Measurements from ENCODE around the gene RAPGEF4. TPM values are rescaled to one million over a fixed set of nuclear protein-coding genes. Genes with fewer than 3 reads are reported as not detected.
"Not testable (repeated sequence)": the region's sequence is repeated elsewhere in the genome, so short reads cannot be mapped to it uniquely, and the experiment has no call there.

The RAPGEF4 gene
- total RNA-seq, 2 experiments from 2014 or later: 0.85 to 1.3 TPM

DNA sequence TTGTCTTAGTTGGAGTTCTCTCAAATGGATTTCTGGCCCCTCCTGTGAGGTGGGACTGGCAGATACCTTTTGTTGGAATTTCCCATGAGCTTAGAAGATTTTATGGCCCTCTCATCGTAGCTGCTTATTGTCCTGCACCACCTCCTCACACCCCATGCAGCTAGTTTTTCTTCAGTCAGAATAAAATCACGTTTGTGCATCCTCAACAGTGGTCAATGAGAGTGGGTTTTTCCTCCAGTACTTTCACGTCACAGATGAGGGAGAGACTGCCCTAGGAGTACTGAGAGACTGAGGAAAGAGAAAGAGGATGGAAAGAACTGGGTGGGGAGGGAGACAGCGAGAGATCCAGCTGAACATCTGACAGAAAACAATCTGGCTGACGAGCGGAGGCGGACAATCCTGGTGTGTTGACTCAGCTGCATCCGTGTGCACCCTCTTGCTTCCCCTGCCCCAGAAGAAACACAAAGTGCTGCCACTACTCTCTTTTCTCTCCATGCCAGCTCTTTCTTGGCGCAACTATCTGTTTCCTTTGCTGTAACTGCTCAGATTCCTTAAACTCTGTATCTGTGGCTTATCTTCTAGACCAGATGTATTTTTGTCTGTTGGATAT is 7.4 kb downstream of the RAPGEF4 start:
- Mint-ChIP-seq H3K4me1 (ENCODE audit: low read depth) (no peaks in the 10 kb centered on the region), H3K9me3 (peaks cover 9% of the 10 kb centered on the region), H3K27me3 (peaks cover 12% of the 10 kb centered on the region), H3K27ac (no peak overlapping the region), H3K36me3 (ENCODE audit: low read depth) (no peaks in the 10 kb centered on the region), H3K4me3 (no peak overlapping the region)
- POLR2A ChIA-PET: no interaction called here
- DNase-seq (no peak), ATAC-seq (no peak)
- no peak for TF ChIP-seq CTCF (IDR thresholded peaks at IDR 0.05)
- intact Hi-C loops (cut with micrococcal nuclease): no loop called here
- CTCF ChIA-PET: no interaction called here

DNA sequence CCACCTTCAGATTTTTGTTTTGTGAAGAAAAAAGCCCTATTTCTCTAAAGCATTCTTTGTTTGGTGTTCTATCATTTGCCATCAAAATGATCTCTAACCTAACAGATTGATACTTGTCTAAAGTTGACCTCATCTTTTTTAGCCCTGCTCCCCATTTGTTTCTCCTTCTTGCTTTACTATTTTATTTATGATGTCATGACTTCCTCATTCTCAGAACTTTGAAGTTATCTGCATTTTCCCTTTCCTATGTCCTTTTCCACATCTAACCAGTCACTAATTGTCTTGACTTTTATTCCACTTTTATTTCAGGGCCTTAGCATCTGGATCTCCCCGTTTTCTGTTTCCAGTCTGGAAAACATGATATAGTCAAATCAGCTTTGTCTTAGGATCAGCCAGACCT is 8.3 kb downstream of the RAPGEF4 start:
- ChIA-PET CTCF (no interaction called here), POLR2A (no interaction called here)
- intact Hi-C loops (cut with micrococcal nuclease): no loop called here
- Mint-ChIP-seq H3K27ac (no peak overlapping the region), H3K9me3 (peaks cover 9% of the 10 kb centered on the region), H3K36me3 (ENCODE audit: low read depth) (no peaks in the 10 kb centered on the region), H3K4me3 (no peak overlapping the region), H3K27me3 (peaks cover 6% of the 10 kb centered on the region), H3K4me1 (ENCODE audit: low read depth) (no peaks in the 10 kb centered on the region)
- ATAC-seq: no peak
- DNase-seq: no peak
- TF ChIP-seq CTCF (IDR thresholded peaks at IDR 0.05): no peak

GRCh38 chr2:172745636-172746035 is 10.0 kb downstream of the RAPGEF4 start:
- intact Hi-C loops (cut with micrococcal nuclease): no loop called here
- Mint-ChIP-seq H3K36me3 (ENCODE audit: low read depth) (no peaks in the 10 kb centered on the region), H3K4me1 (ENCODE audit: low read depth) (no peaks in the 10 kb centered on the region), H3K4me3 (no peak overlapping the region), H3K9me3 (peaks cover 9% of the 10 kb centered on the region), H3K27ac (no peak overlapping the region), H3K27me3 (peaks cover 6% of the 10 kb centered on the region)
- DNase-seq (no peak), ATAC-seq (no peak)
- POLR2A ChIA-PET: no interaction called here
- no peak for TF ChIP-seq CTCF (IDR thresholded peaks at IDR 0.05)
- CTCF ChIA-PET: no interaction called here

GRCh38 chr2:172748543-172748942 is 12.9 kb downstream of the RAPGEF4 start:
- DNase-seq, POLR2A ChIA-PET, CTCF ChIA-PET: not testable (repeated sequence)

DNA sequence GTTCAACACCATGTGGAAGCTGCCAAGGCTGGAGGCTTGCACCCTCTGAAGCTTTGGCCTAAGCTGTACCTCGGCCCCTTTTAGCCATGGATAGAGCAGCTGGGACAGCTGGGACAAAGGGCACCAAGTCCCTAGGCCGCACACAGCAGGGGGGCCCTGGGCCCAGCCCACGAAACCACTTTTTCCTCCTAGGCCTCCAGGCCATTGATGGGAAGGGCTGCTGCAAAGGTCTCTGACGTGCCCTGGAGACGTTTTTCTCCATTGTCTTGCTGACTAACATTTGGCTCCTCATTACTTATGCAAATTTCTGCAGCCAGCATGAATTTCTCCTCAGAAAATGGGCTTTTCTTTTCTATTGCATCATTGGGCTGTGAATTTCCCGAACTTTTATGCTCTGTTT is 13.7 kb downstream of the RAPGEF4 start:
- intact Hi-C loops (cut with micrococcal nuclease): no loop called here
- no peaks in the 10 kb centered on the region for H3K36me3 Mint-ChIP-seq (ENCODE audit: low read depth)
- H3K4me1 Mint-ChIP-seq (ENCODE audit: low read depth): no peaks in the 10 kb centered on the region
- no peak for TF ChIP-seq CTCF (IDR thresholded peaks at IDR 0.05)
- no peak overlapping the region for H3K27ac Mint-ChIP-seq
- DNase-seq (no peak), ATAC-seq (no peak)
- H3K4me3 Mint-ChIP-seq: no peak overlapping the region
- H3K27me3 Mint-ChIP-seq: no peaks in the 10 kb centered on the region
- ChIA-PET CTCF (no interaction called here), POLR2A (no interaction called here)
- H3K9me3 Mint-ChIP-seq: peaks cover 3% of the 10 kb centered on the region

More at GRCh38 chr2:172748543-172748942, 12.9 kb downstream of the RAPGEF4 start:
- H3K36me3 Mint-ChIP-seq (ENCODE audit: low read depth); intact Hi-C loops (cut with micrococcal nuclease); H3K4me3 Mint-ChIP-seq; ATAC-seq; H3K27me3 Mint-ChIP-seq; H3K27ac Mint-ChIP-seq; H3K4me1 Mint-ChIP-seq (ENCODE audit: low read depth); H3K9me3 Mint-ChIP-seq: not testable (repeated sequence)

- intact Hi-C loops (cut with micrococcal nuclease): no loop called here
- DNase-seq: no peak
- no peak overlapping the region for H3K4me3 Mint-ChIP-seq
- no peaks in the 10 kb centered on the region for H3K9me3 Mint-ChIP-seq
- ChIA-PET CTCF (no interaction called here), POLR2A (no interaction called here)
- ATAC-seq: no peak
- H3K36me3 Mint-ChIP-seq (ENCODE audit: low read depth): no peaks in the 10 kb centered on the region
- H3K27me3 Mint-ChIP-seq: no peaks in the 10 kb centered on the region
- no peaks in the 10 kb centered on the region for H3K4me1 Mint-ChIP-seq (ENCODE audit: low read depth)
- H3K27ac Mint-ChIP-seq: no peak overlapping the region
- no peak for TF ChIP-seq CTCF (IDR thresholded peaks at IDR 0.05)
Observed at GRCh38 chr2:172751564-172751963, 15.9 kb downstream of the RAPGEF4 start.

Data from activated CD8-positive, alpha-beta T cell treated with anti-CD3 and anti-CD28 coated beads for 36 hours (primary cell).